GM12878 (cell line): Measurements from ENCODE around the gene CCDC150. TPM values are rescaled to one million over a fixed set of nuclear protein-coding genes. Genes with fewer than 3 reads are reported as not detected.

ENCODE experiments used
- ATAC-seq: fragments of 200-7000 bp; cut with Tn5 transposase; 3 replicates; pipeline ENCODE4 v1.9.1; 2020; ENCODE audit warnings: mild to moderate bottlenecking, moderate library complexity
- BruUV-seq: library from RNA; stranded (reverse); fragments of 400-500 nt; replicated peaks from 2 replicates; lab custom pipeline; 2021; lab: Mats Ljungman, UMichigan
- CTCF ChIA-PET: fragments of 300-600 bp; sonication (Branson Sonifier 250); formaldehyde crosslinking; extraction: SDS; loops from one replicate; lab custom pipeline; 2021; ENCODE audit warnings: inconsistent platforms; lab: Yijun Ruan, JAX
- POLR2A ChIA-PET: fragments of 350-600 bp; formaldehyde crosslinking; extraction: SDS; loops from one replicate; lab custom pipeline; 2021; ENCODE audit warnings: inconsistent platforms; lab: Charles Lee
- RAD21 ChIA-PET: fragments of 300-600 bp; sonication (Branson Sonifier 250); formaldehyde crosslinking; loops from one replicate; lab custom pipeline; 2023; ENCODE audit warnings: antibody characterized with exemption; ENCODE audit not compliant: unreplicated experiment; lab: Charles Lee
- SMC1A ChIA-PET: fragments of 300-600 bp; sonication (Branson Sonifier 250); formaldehyde crosslinking; loops from one replicate; lab custom pipeline; 2023; ENCODE audit not compliant: unreplicated experiment, uncharacterized antibody; lab: Charles Lee
- DNase-seq: peaks from one replicate; pipeline ENCODE4 v3.0.0-alpha.2; 2011; ENCODE audit warnings: low read depth, low spot score
- FAIRE-seq: peaks from 3 replicates; lab custom pipeline; 2011; peaks lifted over from hg19 to GRCh38; lab: Jason Lieb, UNC
- H2AFZ ChIP-seq: 2 replicates; pipeline ENCODE4 v1.6.0; 2011; ENCODE audit warnings: low read depth, low read length, control low read depth; ENCODE audit not compliant: control insufficient read depth
- H3K27ac ChIP-seq: 2 replicates; pipeline ENCODE4 v1.5.1; 2011; ENCODE audit warnings: control low read depth; ENCODE audit not compliant: control insufficient read depth, insufficient read depth
- H3K27me3 ChIP-seq, 2 experiments: replicated peaks in 1 of 2; 2 replicates each; pipeline versions ENCODE4 v1.6.0 to v1.6.1; 2011; ENCODE audit warnings: low read length in 1 of 2; ENCODE audit not compliant: control insufficient read depth in 2 of 2, insufficient read depth in 2 of 2
- H3K36me3 ChIP-seq, 2 experiments: 2 replicates each; pipeline ENCODE4 v1.5.1; 2011; ENCODE audit warnings: low read length in 1 of 2; ENCODE audit not compliant: control insufficient read depth in 2 of 2, insufficient read depth in 2 of 2
- H3K4me1 ChIP-seq: 2 replicates; pipeline ENCODE4 v1.6.1; 2011; ENCODE audit warnings: mild to moderate bottlenecking, low read length, moderate library complexity, mixed read lengths; ENCODE audit not compliant: control insufficient read depth, insufficient read depth
- H3K4me2 ChIP-seq: 2 replicates; pipeline ENCODE4 v1.6.0; 2011; ENCODE audit warnings: control low read depth; ENCODE audit not compliant: control insufficient read depth, insufficient read depth
- H3K4me3 ChIP-seq: fragments of 200-600 bp; sonication (generic); 2 replicates; pipeline ENCODE4 v1.5.1; 2016
- H3K79me2 ChIP-seq: 2 replicates; pipeline ENCODE4 v1.6.0; 2011; ENCODE audit warnings: low read length; ENCODE audit not compliant: control insufficient read depth, insufficient read depth
- H3K9ac ChIP-seq: 2 replicates; pipeline ENCODE4 v1.8.0; 2011; ENCODE audit warnings: low read length, control low read depth, mixed read lengths; ENCODE audit not compliant: control insufficient read depth, insufficient read depth
- H3K9me3 ChIP-seq: replicated peaks from 3 replicates; pipeline ENCODE4 v1.5.1; 2011; ENCODE audit warnings: mild to moderate bottlenecking, low read length; ENCODE audit not compliant: control insufficient read depth, insufficient read depth
- H4K20me1 ChIP-seq: 2 replicates; pipeline ENCODE4 v1.6.0; 2011; ENCODE audit not compliant: control insufficient read depth, insufficient read depth
- CHD1 ChIP-seq: IDR thresholded peaks from 2 replicates; pipeline ENCODE4 v1.6.1; 2012; ENCODE audit warnings: low read depth, low read length, improper control_type of control experiment
- CREM ChIP-seq: IDR thresholded peaks from 2 replicates; pipeline ENCODE4 v1.6.1; 2014; ENCODE audit warnings: antibody characterized with exemption, low read depth
- EGR1 ChIP-seq, 2 experiments: IDR thresholded peaks; 1 replicate in 1 of 2; 2 replicates in 1 of 2; pipeline ENCODE4 v1.6.1; 2011 to 2012; ENCODE audit warnings: low read depth in 2 of 2, low read length in 2 of 2, borderline replicate concordance in 1 of 2, mild to moderate bottlenecking in 1 of 2, moderate library complexity in 1 of 2
- GATAD2B ChIP-seq: fragments of 450-650 bp; conservative IDR thresholded peaks from 2 replicates; pipeline ENCODE4 v1.6.1; 2017; ENCODE audit warnings: low read depth, mild to moderate bottlenecking, moderate library complexity
- HDGF ChIP-seq: fragments of 450-650 bp; IDR thresholded peaks from 2 replicates; pipeline ENCODE4 v1.6.1; 2016; ENCODE audit warnings: antibody characterized with exemption
- IRF3 ChIP-seq: fragments of 450-650 bp; IDR thresholded peaks from 2 replicates; pipeline ENCODE4 v1.6.1; 2014; ENCODE audit warnings: mild to moderate bottlenecking
- KLF5 ChIP-seq: fragments of 450-650 bp; IDR thresholded peaks from 2 replicates; pipeline ENCODE4 v1.6.1; 2014; ENCODE audit warnings: mild to moderate bottlenecking; ENCODE audit not compliant: partially characterized antibody
- MTA2 ChIP-seq: fragments of 450-650 bp; IDR thresholded peaks from 2 replicates; pipeline ENCODE4 v1.6.1; 2016; ENCODE audit warnings: low read depth, mild to moderate bottlenecking, moderate library complexity
- NFIC ChIP-seq: IDR thresholded peaks from 2 replicates; pipeline ENCODE4 v1.6.1; 2012; ENCODE audit warnings: low read depth, mild to moderate bottlenecking, inconsistent platforms, low read length, moderate library complexity
- PRDM15 ChIP-seq: fragments of 450-650 bp; formaldehyde crosslinking; IDR thresholded peaks from 2 replicates; pipeline ENCODE4 v1.4.0; 2020; ENCODE audit warnings: mild to moderate bottlenecking, moderate library complexity
- RFX5 ChIP-seq: IDR thresholded peaks from 2 replicates; pipeline ENCODE4 v1.6.1; 2011; ENCODE audit warnings: low read depth, low read length, improper control_type of control experiment
- TCF12 ChIP-seq: IDR thresholded peaks from 2 replicates; pipeline ENCODE4 v1.6.1; 2011; ENCODE audit warnings: low read depth, mild to moderate bottlenecking, low read length
- USF2 ChIP-seq: IDR thresholded peaks from 2 replicates; pipeline ENCODE4 v1.6.1; 2011; ENCODE audit warnings: low read depth, low read length, improper control_type of control experiment, borderline replicate concordance
- YY1 ChIP-seq: IDR thresholded peaks from 2 replicates; pipeline ENCODE4 v1.6.1; 2011; ENCODE audit warnings: low read depth, mild to moderate bottlenecking, low read length
- ZBTB11 ChIP-seq: fragments of 450-650 bp; formaldehyde crosslinking; IDR thresholded peaks from 2 replicates; pipeline ENCODE4 v1.5.0; 2022; ENCODE audit warnings: mild to moderate bottlenecking, missing genetic modification characterization
- ZSCAN29 ChIP-seq: fragments of 450-650 bp; IDR thresholded peaks from 2 replicates; pipeline ENCODE4 v1.6.1; 2017; ENCODE audit warnings: mild to moderate bottlenecking, moderate library complexity
- WGBS: methylation state at CpG from one replicate; pipeline ENCODE4 v1.1.6; 2016; ENCODE audit warnings: low lambda C conversion rate; ENCODE audit not compliant: insufficient replicate concordance, insufficient coverage; ENCODE audit errors: missing lambda C conversion rate; 5-methylcytosine and 5-hydroxymethylcytosine counted together
- in situ Hi-C: fragments of 300-500 bp; cut with MboI; formaldehyde crosslinking; loops from 9 replicates; pipeline ENCODE4 v1.14.3; 2018; ENCODE audit warnings: mixed read lengths
- intact Hi-C: fragments of 100-400 bp; cut with micrococcal nuclease; formaldehyde crosslinking; loops from one replicate; pipeline ENCODE4 v1.14.2; 2022; ENCODE audit not compliant: unreplicated experiment
- polyA plus RNA-seq, 11 experiments: library from polyadenylated mRNA; depleted of rRNA in 4 of 11; unstranded in 6 of 11; stranded (reverse) in 5 of 11; fragments of >200 nt; fragmentation: Nextera tagmentation in 4 of 11; fragmentation: Illumina TruSeq in 1 of 11; extraction: Ambion mirVana in 4 of 11; extraction: Trizol in 1 of 11; gene quantifications; 1 replicate in 1 of 11; 2 replicates in 10 of 11; pipeline versions ENCODE4 v1.2.1 to v1.2.3, GENCODE V29; 2011 to 2016; ENCODE audit warnings: inconsistent platforms in 2 of 11, missing spikeins in 2 of 11, low read depth in 1 of 11
- total RNA-seq, 4 experiments: library from RNA; depleted of rRNA in 3 of 4; stranded (reverse); fragments of >200 nt in 3 of 4; fragmentation: Illumina TruSeq in 1 of 4; extraction: Trizol in 1 of 4; gene quantifications; 2 replicates each; pipeline versions ENCODE4 v1.2.1 to v1.2.3, GENCODE V29; 2013 to 2021

CCDC150 gene
- total and polyA plus RNA-seq, 10 of the 15 experiments (the other 5 are each of a cell fraction or from before 2014, with no cell fraction given) = 11.6 to 27.7 (median 19.6) TPM

GRCh38 chr2:196712867-196713266, 73.4 kb downstream of the CCDC150 start:
- DNase-seq = no peak
- no peak for FAIRE-seq
- no TSS peak for BruUV-seq
- no peaks in the 10 kb centered on the region for H3K79me2 ChIP-seq
- no peak overlapping the region for H2AFZ ChIP-seq
- H4K20me1 ChIP-seq = no peaks in the 10 kb centered on the region
- SMC1A ChIA-PET = interaction anchor here (0.8 kb wide), 1 partner anchor 21 kb away, joined by 3 read pairs; no protein-coding TSS in a partner anchor
- in situ Hi-C loops = no loop called here
- H3K4me1 ChIP-seq = no peaks in the 10 kb centered on the region
- H3K4me3 ChIP-seq = no peak overlapping the region
- WGBS = 94% methylated on average over 2 of the region's 2 CpGs
- H3K9me3 ChIP-seq = no peaks in the 10 kb centered on the region; the same call in 2 of the 3 replicates
- POLR2A ChIA-PET = no interaction called here
- CTCF ChIA-PET = no interaction called here
- ATAC-seq = no peak; the same call in 2 of the 3 replicates
- H3K36me3 ChIP-seq = no peaks in the 10 kb centered on the region; a peak in 1 of 4 replicates
- intact Hi-C loops = no loop called here
- H3K4me2 ChIP-seq = no peak overlapping the region
- H3K9ac ChIP-seq = no peak overlapping the region
- H3K27ac ChIP-seq = no peak overlapping the region
- RAD21 ChIA-PET = no interaction called here
- H3K27me3 ChIP-seq = no peaks in the 10 kb centered on the region
- TF ChIP-seq MTA2 = no peak
- no peak for TF ChIP-seq ZSCAN29
- no peak for TF ChIP-seq GATAD2B
- TF ChIP-seq USF2 = no peak
- TF ChIP-seq PRDM15 (CRISPR knock-in tag) = no peak
- TF ChIP-seq YY1 = no peak
- no peak for TF ChIP-seq ZBTB11 (CRISPR knock-in tag)
- no peak for TF ChIP-seq CREM
- TF ChIP-seq KLF5 = no peak
- TF ChIP-seq RFX5 = no peak
- TF ChIP-seq IRF3 = no peak
- TF ChIP-seq TCF12 = no peak
- TF ChIP-seq CHD1 = no peak
- no peak for TF ChIP-seq EGR1 (IDR thresholded peaks at IDR 0.05; ENCODE audit: borderline replicate concordance in 1 of 2, low read depth in 2 of 2, low read length in 2 of 2)
- TF ChIP-seq HDGF = no peak
- TF ChIP-seq NFIC = no peak
